ENCODE measurements around the gene UCN2.
"Not testable (repeated sequence)": the region's sequence is repeated elsewhere in the genome, so short reads cannot be mapped to it uniquely, and the experiment has no call there.

Gene UCN2

DNA sequence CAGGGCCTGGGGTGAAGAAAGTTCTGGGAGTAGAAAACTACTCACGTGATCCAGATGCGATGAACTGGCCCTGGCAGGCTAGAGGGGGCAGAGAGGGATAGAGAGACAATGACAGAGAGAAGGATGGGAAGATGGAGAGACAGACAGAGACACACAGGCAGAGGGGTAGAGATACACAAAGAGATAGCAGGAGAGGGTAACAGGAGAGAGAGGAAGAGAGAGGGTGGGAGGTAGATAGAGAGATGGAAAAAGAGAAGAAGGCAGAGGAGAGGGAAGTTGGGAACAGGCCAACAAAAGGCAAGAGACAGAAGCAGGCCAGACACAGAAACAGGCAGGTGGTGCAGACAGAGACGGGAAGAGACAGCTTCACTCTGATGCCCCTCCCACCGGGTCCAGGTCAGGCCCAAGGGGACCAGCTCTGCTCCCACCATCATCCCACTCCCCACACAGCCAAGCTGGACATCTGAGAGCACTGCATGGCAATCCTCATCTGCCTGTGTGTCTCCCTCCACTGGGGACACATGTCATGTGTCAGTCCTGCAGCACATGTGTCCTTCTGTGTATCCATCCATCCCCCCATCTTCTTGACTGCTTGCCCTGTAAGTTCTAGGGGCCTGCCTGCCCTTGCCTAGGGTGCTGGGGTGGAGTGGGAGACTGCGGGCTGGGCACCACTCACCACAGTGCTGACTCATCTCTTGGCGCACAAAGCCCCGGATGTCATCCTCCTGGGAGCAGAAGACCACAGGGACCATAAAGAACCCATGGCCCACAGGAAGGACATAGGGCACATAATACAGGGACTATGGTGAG lies 2.2 kb upstream of the UCN2 start:
- peak; percentile 46 for DNase-seq

DNA sequence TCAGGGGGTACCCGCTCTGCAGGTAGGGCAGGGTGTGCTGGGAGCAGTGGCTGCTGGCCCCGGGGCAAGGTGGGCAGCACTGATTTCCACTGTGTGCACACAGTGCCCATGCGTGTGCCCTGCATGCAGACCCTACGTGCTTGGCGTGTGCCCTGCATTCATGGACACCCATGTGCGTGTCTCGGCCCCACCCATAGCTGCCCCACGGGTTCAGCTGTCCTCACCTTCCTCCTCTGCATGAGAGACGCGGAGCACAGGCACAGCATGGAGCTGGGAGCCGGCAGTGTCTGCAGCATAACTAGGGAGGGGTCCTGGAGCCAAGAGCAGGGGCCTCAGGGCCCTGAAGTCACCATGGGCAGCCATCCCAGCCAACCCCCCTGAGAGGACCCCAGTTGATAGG lies 1.6 kb upstream of the UCN2 start:
- DNase-seq = no peak
- in situ Hi-C loops (cut with MboI; ENCODE audit: low pct_unique_long_range_greater_than_20kb, low sequenced_read_pairs) = no loop called here

More for the DNA sequence above, 2.2 kb upstream of the UCN2 start:
- in situ Hi-C loops (cut with MboI; ENCODE audit: low pct_unique_long_range_greater_than_20kb, low sequenced_read_pairs) = no loop called here

GRCh38 chr3:48564667-48565066 lies 1.1 kb upstream of the UCN2 start:
- DNase-seq = no peak
- in situ Hi-C loops (cut with MboI; ENCODE audit: low pct_unique_long_range_greater_than_20kb, low sequenced_read_pairs) = no loop called here

GRCh38 chr3:48564022-48564421 lies 441 bp upstream of the UCN2 start:
- in situ Hi-C loops (cut with MboI; ENCODE audit: low pct_unique_long_range_greater_than_20kb, low sequenced_read_pairs) = no loop called here
- no peak for DNase-seq

DNA sequence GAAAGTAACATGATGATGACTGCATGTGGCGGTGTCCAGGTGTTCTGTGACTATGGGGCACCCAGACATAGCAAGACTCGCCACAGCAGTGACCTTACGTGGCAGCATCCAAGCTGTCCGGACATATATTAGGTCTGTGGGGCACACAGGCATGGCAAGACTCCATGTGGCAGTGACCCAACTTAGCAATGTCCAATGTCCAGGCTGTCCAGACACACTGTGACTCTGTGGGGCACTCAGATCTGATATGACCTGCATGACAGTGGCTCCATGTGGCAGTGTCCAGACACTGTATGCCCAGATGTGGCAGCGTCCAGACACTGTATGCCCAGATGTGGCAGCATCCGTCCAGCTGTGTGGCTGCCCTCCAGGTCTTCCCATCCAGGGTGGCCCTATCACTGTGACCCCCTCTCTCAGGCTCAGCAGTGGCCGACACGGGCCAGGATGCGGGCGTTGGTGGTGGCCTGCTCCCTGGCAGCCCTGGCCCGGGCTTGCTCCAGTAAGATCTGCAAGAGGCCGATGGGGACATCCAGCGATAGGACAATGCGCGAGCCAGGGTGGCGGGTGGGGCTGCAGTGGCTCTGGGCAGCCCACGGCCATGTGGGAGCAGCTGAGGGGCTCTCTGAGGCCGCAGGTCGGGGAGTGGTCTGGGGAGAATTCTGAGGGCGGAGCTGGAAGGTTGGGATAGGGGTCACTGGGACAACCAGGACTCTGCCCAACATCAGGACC lies 1.1 kb downstream of the UCN2 start:
- DNase-seq = no peak
- in situ Hi-C loops (cut with MboI; ENCODE audit: low pct_unique_long_range_greater_than_20kb, low sequenced_read_pairs) = no loop called here

DNA sequence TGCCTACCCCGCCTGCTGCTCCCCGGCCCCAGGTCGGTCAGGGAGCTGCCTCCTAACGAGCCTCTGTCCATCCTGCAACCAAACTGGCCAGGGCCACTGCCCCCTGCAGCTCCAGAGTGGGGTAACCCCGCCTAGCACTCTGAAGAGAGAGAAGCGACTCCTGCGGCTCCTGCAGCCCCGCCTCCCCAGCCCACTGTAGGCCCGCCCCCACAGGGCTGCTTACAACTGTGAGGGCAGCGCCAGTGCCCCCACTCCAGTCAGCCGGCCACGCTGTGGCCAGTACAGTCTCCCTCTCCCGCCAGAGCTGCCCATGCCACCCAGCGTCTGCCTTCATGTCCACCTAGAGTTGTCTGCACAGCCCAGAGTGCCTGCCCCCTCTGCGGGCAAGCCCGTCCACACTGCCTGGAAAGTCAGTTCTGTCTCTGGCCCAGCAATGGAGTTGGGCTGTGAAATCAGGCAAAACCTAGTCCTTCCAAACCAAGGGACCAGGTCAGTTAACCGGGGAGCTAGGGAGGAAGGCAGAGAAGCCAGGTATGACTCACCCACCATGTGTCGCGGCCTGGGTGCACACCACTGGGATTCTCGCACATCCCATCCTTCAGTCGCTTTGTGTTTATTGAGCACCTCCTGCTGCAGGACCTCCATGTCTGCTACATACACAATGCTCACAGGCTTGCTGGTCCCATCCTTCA lies 2.4 kb downstream of the UCN2 start:
- DNase-seq = peak; percentile 51
- in situ Hi-C loops (cut with MboI; ENCODE audit: low pct_unique_long_range_greater_than_20kb, low sequenced_read_pairs) = no loop called here

DNA sequence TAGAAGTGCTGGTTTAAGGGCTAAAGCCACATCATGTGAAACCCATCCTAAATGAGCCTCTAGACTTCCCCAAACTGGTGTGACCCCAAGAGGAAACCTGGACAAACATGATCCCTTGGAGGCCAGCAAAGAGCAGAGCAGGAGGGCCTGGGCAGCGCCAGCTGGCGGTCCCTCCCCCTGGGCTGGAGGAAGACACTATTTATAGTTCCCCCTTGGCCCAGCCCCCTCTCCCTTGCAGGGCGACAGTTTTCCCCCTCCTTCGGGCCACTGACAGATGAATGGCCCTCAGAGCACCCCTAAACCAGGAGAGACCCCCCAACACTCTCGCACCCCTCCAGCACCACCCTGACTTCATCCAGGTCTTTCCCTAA lies 2.9 kb downstream of the UCN2 start:
- in situ Hi-C loops (cut with MboI; ENCODE audit: low pct_unique_long_range_greater_than_20kb, low sequenced_read_pairs) = no loop called here

DNA sequence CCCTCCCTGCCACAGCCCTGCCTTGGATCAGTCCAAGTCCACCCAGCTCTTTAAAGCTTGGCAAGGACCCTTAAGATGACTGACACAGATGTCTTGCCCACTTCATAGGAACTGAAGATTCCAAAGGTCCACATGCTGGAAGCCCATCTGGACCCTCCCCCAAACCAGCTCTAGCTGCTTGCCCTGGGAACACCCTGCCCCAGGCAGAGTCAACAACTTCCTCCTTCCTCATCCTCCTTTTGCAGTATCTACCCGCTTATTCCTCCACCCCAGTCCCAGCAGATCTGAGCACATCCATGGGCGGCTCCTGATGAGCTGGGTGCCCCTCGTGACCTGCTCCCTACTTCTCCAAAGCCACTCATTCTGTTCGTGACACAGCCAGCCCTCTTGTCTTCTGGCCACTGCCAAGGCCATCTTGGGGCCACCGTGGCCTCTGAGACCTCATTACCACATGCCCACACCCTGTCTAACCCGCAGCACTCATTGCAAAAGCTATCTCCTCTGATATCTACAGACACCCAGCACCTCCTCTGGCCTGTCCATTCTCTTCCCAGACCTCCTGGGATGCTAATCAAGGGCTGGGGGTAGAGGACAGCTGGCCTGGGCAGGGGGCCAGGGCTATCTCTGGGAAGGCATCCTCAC lies 5.0 kb downstream of the UCN2 start:
- in situ Hi-C loops (cut with MboI; ENCODE audit: low pct_unique_long_range_greater_than_20kb, low sequenced_read_pairs) = no loop called here
- DNase-seq = peak; percentile 57

More for the DNA sequence above, 2.9 kb downstream of the UCN2 start:
- peak; percentile 26 for DNase-seq

GRCh38 chr3:48556796-48557626 lies 6.6 kb downstream of the UCN2 start, which contains the start of gene PFKFB4:
Gene PFKFB4 (minus strand): TSS chr3:48556803. CDS start chr3:48556777, 26 bp downstream.
- peak; percentile 99 for DNase-seq
- in situ Hi-C loops (cut with MboI; ENCODE audit: low pct_unique_long_range_greater_than_20kb, low sequenced_read_pairs) = no loop called here

DNA sequence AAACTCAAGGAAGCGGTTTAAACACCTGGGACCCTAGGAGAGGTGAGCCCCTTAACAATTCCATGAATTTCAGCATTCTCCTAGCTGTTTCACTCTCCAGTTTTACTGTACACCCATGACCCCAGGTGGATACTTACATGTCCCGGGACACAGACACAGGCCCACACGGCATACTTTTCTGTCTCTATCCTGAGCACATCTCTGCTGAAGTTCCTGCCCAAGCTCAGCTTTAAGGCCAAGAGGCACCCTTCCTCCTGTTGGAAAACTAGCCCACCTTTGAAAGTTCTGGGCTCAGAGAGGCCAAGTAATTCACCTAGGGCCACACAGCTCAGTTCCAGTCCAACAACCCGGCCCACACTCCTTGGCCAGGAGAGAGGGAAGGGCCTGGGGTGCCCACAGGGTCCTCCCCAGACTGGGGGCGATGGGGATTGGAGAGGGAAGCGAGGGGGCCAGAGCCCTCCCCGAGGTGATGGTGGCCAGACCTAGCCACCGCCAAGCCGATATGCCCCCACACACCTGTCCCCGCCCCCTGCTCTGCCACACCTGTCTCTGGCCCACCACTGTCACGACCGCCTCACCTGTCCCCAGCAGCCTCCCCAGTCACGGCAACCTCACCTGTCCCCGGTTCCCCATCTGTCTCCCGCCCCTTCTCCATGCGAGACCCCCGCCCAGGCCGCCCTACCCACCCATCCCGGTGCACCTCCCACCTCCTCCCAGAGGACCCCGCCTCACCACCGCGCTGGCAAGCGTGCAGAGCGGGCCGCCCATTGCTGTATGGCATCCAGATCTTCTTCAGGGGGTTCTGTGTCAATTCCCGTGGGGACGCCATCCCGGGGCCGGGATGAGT lies 7.4 kb downstream of the UCN2 start:
- in situ Hi-C loops (cut with MboI; ENCODE audit: low pct_unique_long_range_greater_than_20kb, low sequenced_read_pairs) = no loop called here

GRCh38 chr3:48555231-48555948 lies 8.2 kb downstream of the UCN2 start:
- DNase-seq = no peak
- in situ Hi-C loops (cut with MboI; ENCODE audit: low pct_unique_long_range_greater_than_20kb, low sequenced_read_pairs) = no loop called here

More for the DNA sequence above, 7.4 kb downstream of the UCN2 start:
- no peak for DNase-seq

- in situ Hi-C loops (cut with MboI; ENCODE audit: low pct_unique_long_range_greater_than_20kb, low sequenced_read_pairs) = no loop called here
- DNase-seq = no peak
Observed at GRCh38 chr3:48553886-48554845, 9.4 kb downstream of the UCN2 start.

- DNase-seq = no peak
- in situ Hi-C loops (cut with MboI; ENCODE audit: low pct_unique_long_range_greater_than_20kb, low sequenced_read_pairs) = no loop called here
Observed at GRCh38 chr3:48553361-48553760, 10.2 kb downstream of the UCN2 start.

GRCh38 chr3:48552111-48552951 lies 11.2 kb downstream of the UCN2 start:
- in situ Hi-C loops (cut with MboI; ENCODE audit: low pct_unique_long_range_greater_than_20kb, low sequenced_read_pairs) = no loop called here
- DNase-seq = no peak

- in situ Hi-C loops (cut with MboI; ENCODE audit: low pct_unique_long_range_greater_than_20kb, low sequenced_read_pairs); DNase-seq: not testable (repeated sequence)
Observed at GRCh38 chr3:48551651-48552050, 11.9 kb downstream of the UCN2 start.

Data from KBM-7 (cell line).